ENCODE results near the gene SRGAP1.
A peak's percentile ranks its signal among the peaks of the same experiment; 100 is the strongest.
"Not testable (repeated sequence)": the region's sequence is repeated elsewhere in the genome, so short reads cannot be mapped to it uniquely, and the experiment has no call there.

Gene SRGAP1

DNA sequence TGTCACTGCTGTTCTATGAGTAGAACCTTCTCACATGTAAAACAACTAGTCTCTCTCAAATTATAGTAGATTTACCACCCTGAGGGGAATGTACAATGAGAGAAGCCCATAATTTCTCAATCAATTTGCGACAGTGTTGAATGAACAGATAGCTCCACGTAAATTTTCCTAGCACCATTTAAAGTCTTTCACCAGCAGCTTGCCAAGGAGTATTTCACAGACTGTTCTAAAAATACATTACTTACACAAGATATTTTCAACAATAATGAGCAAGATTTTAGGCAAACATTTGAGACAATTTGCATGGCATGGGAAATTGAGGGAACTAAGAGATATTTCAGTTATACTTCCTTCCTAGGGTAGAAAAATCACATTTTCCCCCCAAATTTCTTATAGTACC lies 226.0 kb downstream of the SRGAP1 start:
- no peaks in the 10 kb centered on the region for H3K27me3 ChIP-seq (replicated peaks)
- in situ Hi-C loops (cut with HindIII; ENCODE audit: low pct_ligation_motif_present, low sequenced_read_pairs) = no loop called here
- no peak for DNase-seq
- no peak overlapping the region for H3K4me3 ChIP-seq (ENCODE audit: low read depth, low read length)
- TF ChIP-seq, protein P1, sequence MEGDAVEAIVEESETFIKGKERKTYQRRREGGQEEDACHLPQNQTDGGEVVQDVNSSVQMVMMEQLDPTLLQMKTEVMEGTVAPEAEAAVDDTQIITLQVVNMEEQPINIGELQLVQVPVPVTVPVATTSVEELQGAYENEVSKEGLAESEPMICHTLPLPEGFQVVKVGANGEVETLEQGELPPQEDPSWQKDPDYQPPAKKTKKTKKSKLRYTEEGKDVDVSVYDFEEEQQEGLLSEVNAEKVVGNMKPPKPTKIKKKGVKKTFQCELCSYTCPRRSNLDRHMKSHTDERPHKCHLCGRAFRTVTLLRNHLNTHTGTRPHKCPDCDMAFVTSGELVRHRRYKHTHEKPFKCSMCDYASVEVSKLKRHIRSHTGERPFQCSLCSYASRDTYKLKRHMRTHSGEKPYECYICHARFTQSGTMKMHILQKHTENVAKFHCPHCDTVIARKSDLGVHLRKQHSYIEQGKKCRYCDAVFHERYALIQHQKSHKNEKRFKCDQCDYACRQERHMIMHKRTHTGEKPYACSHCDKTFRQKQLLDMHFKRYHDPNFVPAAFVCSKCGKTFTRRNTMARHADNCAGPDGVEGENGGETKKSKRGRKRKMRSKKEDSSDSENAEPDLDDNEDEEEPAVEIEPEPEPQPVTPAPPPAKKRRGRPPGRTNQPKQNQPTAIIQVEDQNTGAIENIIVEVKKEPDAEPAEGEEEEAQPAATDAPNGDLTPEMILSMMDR (IDR thresholded peaks at IDR 0.05; ENCODE audit: low read depth, low read length, missing control alignments) = no peak
- H3K27ac ChIP-seq = no peak overlapping the region
- H3K36me3 ChIP-seq (replicated peaks) = no peaks in the 10 kb centered on the region

DNA sequence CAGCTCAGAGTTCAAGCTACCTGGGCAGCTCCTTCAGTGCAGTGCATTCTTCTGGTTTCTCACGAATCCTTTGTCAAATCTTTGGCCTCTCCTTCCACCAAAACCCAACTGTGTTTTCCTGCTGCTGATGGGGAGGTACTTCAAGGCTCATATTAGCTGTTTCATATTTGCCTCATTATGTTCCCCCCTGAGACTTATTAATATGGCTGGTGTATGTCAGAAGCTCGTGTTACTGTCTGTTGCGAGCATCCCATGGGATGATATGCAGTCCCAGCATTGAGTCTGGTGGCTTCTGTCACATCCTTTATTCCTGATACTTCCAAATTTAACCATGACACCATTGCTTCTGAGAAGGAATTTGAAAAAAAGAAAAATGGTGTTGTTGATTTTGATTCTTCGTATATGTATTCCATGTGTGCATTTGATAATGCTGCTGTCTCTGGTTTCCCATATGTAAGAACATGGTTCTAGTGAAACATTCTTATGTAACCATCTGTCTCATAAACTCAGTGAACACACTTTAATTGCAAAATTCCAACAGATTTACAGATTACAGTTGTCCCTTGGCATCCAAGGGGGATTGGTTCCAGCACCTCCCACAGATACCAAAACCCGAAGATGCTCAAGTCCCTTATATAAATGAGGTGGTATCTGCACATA lies 228.5 kb downstream of the SRGAP1 start:
- no peaks in the 10 kb centered on the region for H3K27me3 ChIP-seq (replicated peaks)
- in situ Hi-C loops (cut with HindIII; ENCODE audit: low pct_ligation_motif_present, low sequenced_read_pairs) = no loop called here
- no peaks in the 10 kb centered on the region for H3K36me3 ChIP-seq (replicated peaks)
- TF ChIP-seq, protein P1 (IDR thresholded peaks at IDR 0.05; ENCODE audit: low read depth, low read length, missing control alignments) = no peak
- no peak overlapping the region for H3K27ac ChIP-seq
- no peak overlapping the region for H3K4me3 ChIP-seq (ENCODE audit: low read depth, low read length)
- no peak for DNase-seq

DNA sequence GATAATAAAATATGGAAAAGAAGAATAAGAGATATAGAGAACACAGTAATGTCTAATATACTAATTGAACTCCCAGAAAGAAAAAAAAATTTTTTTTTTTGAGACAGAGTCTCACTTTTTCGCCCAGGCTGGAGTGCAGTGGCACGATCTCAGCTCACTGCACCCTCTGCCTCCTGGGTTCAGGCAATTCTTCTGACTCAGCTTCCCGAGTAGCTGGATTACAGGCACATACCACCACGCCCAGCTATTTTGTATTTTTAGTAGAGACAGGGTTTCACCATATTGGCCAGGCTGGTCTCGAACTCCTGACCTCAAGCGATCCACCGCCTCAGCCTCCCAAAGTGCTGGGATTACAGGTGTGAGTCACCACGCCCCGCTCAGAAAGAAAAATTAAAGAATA lies 232.1 kb downstream of the SRGAP1 start:
- H3K36me3 ChIP-seq (replicated peaks); in situ Hi-C loops (cut with HindIII; ENCODE audit: low pct_ligation_motif_present, low sequenced_read_pairs); H3K27ac ChIP-seq; H3K27me3 ChIP-seq (replicated peaks); H3K4me3 ChIP-seq (ENCODE audit: low read depth, low read length): not testable (repeated sequence)
- DNase-seq = peak; percentile 8

DNA sequence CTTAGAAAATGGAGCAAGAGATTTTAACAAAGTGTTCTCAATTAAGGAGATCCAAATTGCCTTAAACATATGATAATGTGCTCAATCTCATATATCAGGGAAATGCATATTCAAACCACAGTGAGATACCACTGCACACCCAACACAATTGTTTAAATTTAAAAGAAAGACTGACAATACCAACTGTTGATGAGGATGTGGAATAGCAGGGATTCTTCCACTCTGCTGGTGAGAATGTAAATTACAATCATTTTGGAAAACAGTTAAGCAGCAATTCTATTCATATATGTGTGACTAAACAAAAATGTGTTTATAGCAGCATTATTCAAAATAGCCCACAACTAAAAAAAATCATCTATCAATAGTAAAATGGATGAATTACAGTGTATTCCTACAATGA lies 233.4 kb downstream of the SRGAP1 start:
- Histone ChIP-seq H3K36me3 (replicated peaks) (peaks cover 5% of the 10 kb centered on the region), H3K27me3 (replicated peaks) (no peaks in the 10 kb centered on the region), H3K27ac (no peak overlapping the region), H3K4me3 (ENCODE audit: low read depth, low read length) (no peak overlapping the region)
- in situ Hi-C loops (cut with HindIII; ENCODE audit: low pct_ligation_motif_present, low sequenced_read_pairs) = no loop called here
- DNase-seq = no peak
- TF ChIP-seq, protein P1 (IDR thresholded peaks at IDR 0.05; ENCODE audit: low read depth, low read length, missing control alignments) = peak; percentile 42

DNA sequence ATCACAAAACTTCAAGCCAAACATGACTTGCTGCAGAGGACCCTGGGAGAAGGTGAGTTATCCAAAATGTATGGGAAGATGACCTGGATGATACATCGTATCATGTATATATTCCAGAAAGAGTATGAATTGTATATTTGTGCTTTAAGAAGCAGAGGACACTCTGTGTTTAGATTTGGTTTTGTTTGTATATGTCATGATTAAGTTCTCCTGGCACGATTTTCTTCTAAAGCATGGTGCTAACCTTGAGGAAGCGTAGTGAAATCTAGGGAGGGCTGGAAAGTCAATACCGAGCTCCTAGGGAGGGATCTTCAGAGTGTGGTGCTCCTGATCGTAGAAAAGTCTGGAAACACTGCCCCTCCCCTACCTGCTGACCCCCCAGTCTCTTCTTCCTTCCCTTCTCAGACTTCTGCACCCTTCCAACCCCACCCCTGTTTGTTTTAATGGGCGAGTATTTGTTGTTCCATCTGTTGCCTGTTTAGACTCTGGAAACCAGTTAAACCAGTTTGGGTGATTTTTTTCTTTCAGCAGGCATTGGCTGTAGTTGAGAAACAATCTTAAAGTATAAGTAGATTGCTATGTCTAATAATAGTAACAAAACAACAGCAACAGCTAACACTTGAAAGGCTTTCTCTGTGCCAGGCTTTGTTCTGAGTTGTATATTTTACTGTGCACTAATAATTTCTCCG lies 236.0 kb downstream of the SRGAP1 start:
- H3K27ac ChIP-seq = no peak overlapping the region
- no peak overlapping the region for H3K4me3 ChIP-seq (ENCODE audit: low read depth, low read length)
- in situ Hi-C loops (cut with HindIII; ENCODE audit: low pct_ligation_motif_present, low sequenced_read_pairs) = no loop called here
- H3K36me3 ChIP-seq (replicated peaks) = peaks cover 5% of the 10 kb centered on the region
- no peaks in the 10 kb centered on the region for H3K27me3 ChIP-seq (replicated peaks)
- TF ChIP-seq, protein P1 (IDR thresholded peaks at IDR 0.05; ENCODE audit: low read depth, low read length, missing control alignments) = no peak
- DNase-seq = no peak

DNA sequence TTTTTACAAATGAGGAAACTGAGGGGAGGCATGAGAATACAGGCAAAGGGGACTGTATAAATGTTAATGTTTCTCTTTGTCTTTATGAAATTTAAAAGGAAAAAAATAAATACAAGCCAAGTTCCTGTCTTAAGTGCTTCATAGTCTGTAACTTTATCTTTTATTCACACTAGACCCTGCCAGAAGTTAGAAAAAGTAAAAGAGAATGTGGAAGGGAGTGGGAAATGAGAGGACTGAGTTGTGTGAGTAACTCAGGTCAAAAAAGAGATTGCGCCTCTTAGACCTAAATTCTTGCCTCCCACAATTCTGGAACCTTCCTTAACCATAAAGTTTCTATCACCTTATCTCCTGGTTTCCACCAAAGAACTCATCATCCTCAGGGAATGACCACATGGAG lies 236.5 kb downstream of the SRGAP1 start:
- DNase-seq = no peak

More for the DNA sequence above, 236.5 kb downstream of the SRGAP1 start:
- in situ Hi-C loops (cut with HindIII; ENCODE audit: low pct_ligation_motif_present, low sequenced_read_pairs) = no loop called here
- Histone ChIP-seq H3K4me3 (ENCODE audit: low read depth, low read length) (no peak overlapping the region), H3K27ac (no peak overlapping the region), H3K27me3 (replicated peaks) (no peaks in the 10 kb centered on the region), H3K36me3 (replicated peaks) (peaks cover 5% of the 10 kb centered on the region)
- TF ChIP-seq, protein P1 (IDR thresholded peaks at IDR 0.05; ENCODE audit: low read depth, low read length, missing control alignments) = no peak
